Left lung (tissue), 10 donors: ENCODE results near the gene POFUT2. TPM values are rescaled to one million over a fixed set of nuclear protein-coding genes. Genes with fewer than 3 reads are reported as not detected.

ENCODE experiments used
- ATAC-seq: fragments of 200-7000 bp; cut with Tn5 transposase; one replicate; pipeline ENCODE4 v1.9.1; 2020; ENCODE audit warnings: moderate library complexity
- DNase-seq, 4 donors: peaks; one replicate each; pipeline ENCODE4 v3.0.0-alpha.2; 2013 to 2020
- H3K27ac ChIP-seq, 2 donors: fragments of 200-600 bp; sonication (generic) in 1 of 2; one replicate each; pipeline versions ENCODE4 v1.5.0 to v1.8.0; 2020 to 2021
- H3K27me3 ChIP-seq, 2 donors: fragments of 200-600 bp; sonication (generic) in 1 of 2; one replicate each; pipeline versions ENCODE4 v1.5.0 to v1.8.0; 2020 to 2021
- H3K36me3 ChIP-seq, 2 donors: fragments of 200-600 bp; sonication (generic) in 1 of 2; one replicate each; pipeline versions ENCODE4 v1.5.0 to v1.8.0; 2020 to 2021
- H3K4me1 ChIP-seq, 2 donors: fragments of 200-600 bp; one replicate each; pipeline ENCODE4 v1.8.0; 2021
- H3K4me3 ChIP-seq, 2 donors: fragments of 200-600 bp; sonication (generic) in 1 of 2; one replicate each; pipeline versions ENCODE4 v1.5.0 to v1.8.0; 2020 to 2021; ENCODE audit warnings: mild to moderate bottlenecking in 1 of 2
- H3K9me3 ChIP-seq, 2 donors: fragments of 200-600 bp; sonication (generic) in 1 of 2; one replicate each; pipeline versions ENCODE4 v1.5.0 to v1.8.0; 2020 to 2021
- intact Hi-C, 2 donors: fragments of 100-400 bp; cut with DNase I; formaldehyde crosslinking; loops; one replicate each; pipeline versions ENCODE4 v1.11.2 to v1.14.2; 2022
- polyA plus RNA-seq, 6 donors: library from polyadenylated mRNA; unstranded; fragments of 120-200 nt; gene quantifications; one replicate each; pipeline ENCODE4 v1.2.1, GENCODE V29; 2013; ENCODE audit not compliant: insufficient read length in 6 of 6
- total RNA-seq, 2 donors: library from RNA; stranded (reverse); fragmentation: NEBNext Ultra II Directional; extraction: Animal tissue kit (Norgen Biotek cat#: 25700); gene quantifications; one replicate each; pipeline ENCODE4 v1.2.1, GENCODE V29; 2021
- TF ChIP-seq, protein P1 (sequence below), 2 donors: fragments of 200-600 bp; sonication (generic) in 1 of 2; IDR thresholded peaks; one replicate each; pipeline versions ENCODE4 v1.5.0 to v1.8.0; 2021; ENCODE audit warnings: antibody characterized with exemption in 2 of 2
- donor health status: DM: no; HTN: yes; CAD: no.
- donor health status: DM: no; HTN: no; CAD: no.

POFUT2 gene
- total and polyA plus RNA-seq, 8 donors, result 30.4 to 44.2 (median 34.2) TPM

- intact Hi-C loops, result no loop called here
- TF ChIP-seq, protein P1, sequence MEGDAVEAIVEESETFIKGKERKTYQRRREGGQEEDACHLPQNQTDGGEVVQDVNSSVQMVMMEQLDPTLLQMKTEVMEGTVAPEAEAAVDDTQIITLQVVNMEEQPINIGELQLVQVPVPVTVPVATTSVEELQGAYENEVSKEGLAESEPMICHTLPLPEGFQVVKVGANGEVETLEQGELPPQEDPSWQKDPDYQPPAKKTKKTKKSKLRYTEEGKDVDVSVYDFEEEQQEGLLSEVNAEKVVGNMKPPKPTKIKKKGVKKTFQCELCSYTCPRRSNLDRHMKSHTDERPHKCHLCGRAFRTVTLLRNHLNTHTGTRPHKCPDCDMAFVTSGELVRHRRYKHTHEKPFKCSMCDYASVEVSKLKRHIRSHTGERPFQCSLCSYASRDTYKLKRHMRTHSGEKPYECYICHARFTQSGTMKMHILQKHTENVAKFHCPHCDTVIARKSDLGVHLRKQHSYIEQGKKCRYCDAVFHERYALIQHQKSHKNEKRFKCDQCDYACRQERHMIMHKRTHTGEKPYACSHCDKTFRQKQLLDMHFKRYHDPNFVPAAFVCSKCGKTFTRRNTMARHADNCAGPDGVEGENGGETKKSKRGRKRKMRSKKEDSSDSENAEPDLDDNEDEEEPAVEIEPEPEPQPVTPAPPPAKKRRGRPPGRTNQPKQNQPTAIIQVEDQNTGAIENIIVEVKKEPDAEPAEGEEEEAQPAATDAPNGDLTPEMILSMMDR (IDR thresholded peaks at IDR 0.05), result no peak
- no peak overlapping the region for H3K4me3 ChIP-seq
- peak; percentile 11 for ATAC-seq
- H3K27me3 ChIP-seq, result peaks cover 0 to 15% of the 10 kb centered on the region in 2 donors
- H3K4me1 ChIP-seq, result peaks cover 0 to 3% of the 10 kb centered on the region in 2 donors
- no peak for DNase-seq
- no peaks in the 10 kb centered on the region for H3K9me3 ChIP-seq
- peaks cover 0 to 6% of the 10 kb centered on the region in 2 donors for H3K36me3 ChIP-seq
- no peak overlapping the region for H3K27ac ChIP-seq
Measured at GRCh38 chr21:45227735-45228134, 60.0 kb downstream of the POFUT2 start.

- TF ChIP-seq, protein P1 (IDR thresholded peaks at IDR 0.05), result no peak
- intact Hi-C loops, result no loop called here
- DNase-seq, result no peak
- Histone ChIP-seq H3K4me1 (peaks cover 0 to 3% of the 10 kb centered on the region in 2 donors), H3K36me3 (peaks cover 0 to 16% of the 10 kb centered on the region in 2 donors), H3K9me3 (no peaks in the 10 kb centered on the region), H3K27me3 (peaks cover 0 to 9% of the 10 kb centered on the region in 2 donors), H3K4me3 (no peak overlapping the region), H3K27ac (no peak overlapping the region)
- no peak for ATAC-seq
Measured at GRCh38 chr21:45226540-45227326, 61.0 kb downstream of the POFUT2 start.

DNA sequence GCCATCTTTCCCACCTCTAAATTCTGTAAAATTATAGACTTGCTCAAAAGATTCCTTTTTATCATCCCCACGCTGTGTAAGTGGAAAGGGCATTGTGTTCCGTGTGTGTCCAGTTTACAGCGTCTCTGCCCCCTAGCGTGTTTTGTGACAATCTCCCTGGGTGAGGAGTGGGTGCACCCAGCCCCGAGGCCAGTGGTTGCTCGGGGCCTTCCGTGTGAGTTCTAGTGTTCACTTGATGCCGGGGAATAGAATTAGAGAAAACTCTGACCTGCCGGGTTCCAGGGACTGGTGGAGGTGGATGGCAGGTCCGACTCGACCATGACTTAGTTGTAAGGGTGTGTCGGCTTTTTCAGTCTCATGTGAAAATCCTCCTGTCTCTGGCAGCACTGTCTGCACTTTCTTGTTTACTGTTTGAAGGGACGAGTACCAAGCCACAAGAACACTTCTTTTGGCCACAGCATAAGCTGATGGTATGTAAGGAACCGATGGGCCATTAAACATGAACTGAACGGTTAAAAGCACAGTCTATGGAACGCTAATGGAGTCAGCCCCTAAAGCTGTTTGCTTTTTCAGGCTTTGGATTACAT lies 61.9 kb downstream of the POFUT2 start:
- Histone ChIP-seq H3K4me1 (peaks cover 0 to 3% of the 10 kb centered on the region in 2 donors), H3K9me3 (no peaks in the 10 kb centered on the region), H3K4me3 (no peak overlapping the region), H3K27me3 (peaks cover 0 to 8% of the 10 kb centered on the region in 2 donors), H3K36me3 (peaks cover 0 to 25% of the 10 kb centered on the region in 2 donors), H3K27ac (no peak overlapping the region)
- TF ChIP-seq, protein P1 (IDR thresholded peaks at IDR 0.05), result no peak
- DNase-seq, result no peak
- ATAC-seq, result no peak
- intact Hi-C loops, result no loop called here

- Histone ChIP-seq H3K36me3 (peaks cover 0 to 31% of the 10 kb centered on the region in 2 donors), H3K9me3 (no peaks in the 10 kb centered on the region), H3K27me3 (peaks cover 0 to 8% of the 10 kb centered on the region in 2 donors), H3K4me3 (no peak overlapping the region), H3K27ac (no peak overlapping the region), H3K4me1 (peaks cover 0 to 3% of the 10 kb centered on the region in 2 donors)
- ATAC-seq (no peak), DNase-seq (no peak)
- TF ChIP-seq, protein P1 (IDR thresholded peaks at IDR 0.05), result no peak
- intact Hi-C loops, result no loop called here
Measured at GRCh38 chr21:45225041-45225740, 62.5 kb downstream of the POFUT2 start.
